Measurements from ENCODE around the gene ASCL2.
"Not testable (repeated sequence)": the region's sequence is repeated elsewhere in the genome, so short reads cannot be mapped to it uniquely, and the experiment has no call there.

ASCL2 gene

GRCh38 chr11:2297623-2298030, 27.2 kb upstream of the ASCL2 start:
- no peak for DNase-seq (ENCODE audit: low spot score)

- DNase-seq (ENCODE audit: low spot score) = no peak
These were observed 26.7 kb upstream of the ASCL2 start for GRCh38 chr11:2296913-2297622.

- DNase-seq (ENCODE audit: low spot score) = no peak
These were observed 25.9 kb upstream of the ASCL2 start for GRCh38 chr11:2295971-2296912.

- DNase-seq (ENCODE audit: low spot score) = no peak
These were observed 24.5 kb upstream of the ASCL2 start for GRCh38 chr11:2294926-2295290.

GRCh38 chr11:2293984-2294925, 23.9 kb upstream of the ASCL2 start:
- no peak for DNase-seq (ENCODE audit: low spot score)

- DNase-seq (ENCODE audit: low spot score) = no peak
These were observed 23.2 kb upstream of the ASCL2 start for GRCh38 chr11:2293531-2293971.

GRCh38 chr11:2290351-2290841, 20.0 kb upstream of the ASCL2 start:
- DNase-seq (ENCODE audit: low spot score) = no peak

- no peak for DNase-seq (ENCODE audit: low spot score)
These were observed 19.5 kb upstream of the ASCL2 start for GRCh38 chr11:2289859-2290258.

GRCh38 chr11:2289350-2289749, 19.0 kb upstream of the ASCL2 start:
- DNase-seq (ENCODE audit: low spot score) = no peak

GRCh38 chr11:2287091-2287490, 16.7 kb upstream of the ASCL2 start:
- DNase-seq (ENCODE audit: low spot score) = no peak

- DNase-seq (ENCODE audit: low spot score) = not testable (repeated sequence)
These were observed 16.0 kb upstream of the ASCL2 start for GRCh38 chr11:2286350-2286749.

GRCh38 chr11:2280208-2280607, 9.8 kb upstream of the ASCL2 start:
- DNase-seq (ENCODE audit: low spot score) = no peak

- DNase-seq (ENCODE audit: low spot score) = no peak
These were observed 7.6 kb upstream of the ASCL2 start for GRCh38 chr11:2277933-2278523.

GRCh38 chr11:2277008-2277346, 6.6 kb upstream of the ASCL2 start:
- no peak for DNase-seq (ENCODE audit: low spot score)

GRCh38 chr11:2276280-2277007, 6.1 kb upstream of the ASCL2 start:
- DNase-seq (ENCODE audit: low spot score) = no peak

- DNase-seq (ENCODE audit: low spot score) = no peak
These were observed 5.2 kb upstream of the ASCL2 start for GRCh38 chr11:2275334-2276279.

- no peak for DNase-seq (ENCODE audit: low spot score)
These were observed 3.4 kb upstream of the ASCL2 start for GRCh38 chr11:2273771-2274170.

GRCh38 chr11:2273311-2273710, 2.9 kb upstream of the ASCL2 start:
- DNase-seq (ENCODE audit: low spot score) = no peak

- no peak for DNase-seq (ENCODE audit: low spot score)
These were observed 2.5 kb upstream of the ASCL2 start for GRCh38 chr11:2272946-2273280.

Measured in globus pallidus (tissue), 1 donor.